OCI-LY7 (cell line): Measurements from ENCODE around the gene BAG2.

ENCODE experiments used
- EZH2phosphoT487 ChIP-seq: fragments of 200-600 bp; sonication (generic); IDR thresholded peaks from 2 replicates; pipeline ENCODE4 v1.6.1; 2018; ENCODE audit warnings: low read depth, borderline replicate concordance, mild to moderate bottlenecking, mixed run types, antibody characterized with exemption, low read length, moderate library complexity, mixed read lengths
- TF ChIP-seq, protein P1 (sequence below): fragments of 200-600 bp; sonication (generic); conservative IDR thresholded peaks from 2 replicates; pipeline ENCODE4 v1.5.1; 2014; ENCODE audit warnings: mild to moderate bottlenecking, antibody characterized with exemption, low read length, moderate library complexity, mixed read lengths

DNA sequence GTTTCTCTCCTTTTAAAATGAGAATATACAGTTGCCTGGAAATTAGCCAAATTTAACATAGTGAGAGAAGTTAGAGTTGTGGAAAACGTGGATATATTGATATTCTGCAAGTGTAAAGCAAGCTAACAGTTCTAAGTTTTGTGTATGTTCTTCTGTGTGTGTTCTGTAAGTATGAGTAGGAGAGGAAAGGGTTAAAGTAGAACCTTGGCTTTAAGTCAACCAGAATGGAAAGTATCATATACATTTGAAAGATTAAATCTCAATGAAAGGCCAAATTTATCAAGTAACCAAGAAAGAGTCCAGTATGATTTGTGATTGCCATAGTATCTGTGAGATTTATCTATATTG, 30.0 kb upstream of the BAG2 start:
- TF ChIP-seq, protein P1, sequence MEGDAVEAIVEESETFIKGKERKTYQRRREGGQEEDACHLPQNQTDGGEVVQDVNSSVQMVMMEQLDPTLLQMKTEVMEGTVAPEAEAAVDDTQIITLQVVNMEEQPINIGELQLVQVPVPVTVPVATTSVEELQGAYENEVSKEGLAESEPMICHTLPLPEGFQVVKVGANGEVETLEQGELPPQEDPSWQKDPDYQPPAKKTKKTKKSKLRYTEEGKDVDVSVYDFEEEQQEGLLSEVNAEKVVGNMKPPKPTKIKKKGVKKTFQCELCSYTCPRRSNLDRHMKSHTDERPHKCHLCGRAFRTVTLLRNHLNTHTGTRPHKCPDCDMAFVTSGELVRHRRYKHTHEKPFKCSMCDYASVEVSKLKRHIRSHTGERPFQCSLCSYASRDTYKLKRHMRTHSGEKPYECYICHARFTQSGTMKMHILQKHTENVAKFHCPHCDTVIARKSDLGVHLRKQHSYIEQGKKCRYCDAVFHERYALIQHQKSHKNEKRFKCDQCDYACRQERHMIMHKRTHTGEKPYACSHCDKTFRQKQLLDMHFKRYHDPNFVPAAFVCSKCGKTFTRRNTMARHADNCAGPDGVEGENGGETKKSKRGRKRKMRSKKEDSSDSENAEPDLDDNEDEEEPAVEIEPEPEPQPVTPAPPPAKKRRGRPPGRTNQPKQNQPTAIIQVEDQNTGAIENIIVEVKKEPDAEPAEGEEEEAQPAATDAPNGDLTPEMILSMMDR, result no peak
- TF ChIP-seq EZH2phosphoT487, result no peak
